ENCODE measurements around the gene GLB1L3.

DNA sequence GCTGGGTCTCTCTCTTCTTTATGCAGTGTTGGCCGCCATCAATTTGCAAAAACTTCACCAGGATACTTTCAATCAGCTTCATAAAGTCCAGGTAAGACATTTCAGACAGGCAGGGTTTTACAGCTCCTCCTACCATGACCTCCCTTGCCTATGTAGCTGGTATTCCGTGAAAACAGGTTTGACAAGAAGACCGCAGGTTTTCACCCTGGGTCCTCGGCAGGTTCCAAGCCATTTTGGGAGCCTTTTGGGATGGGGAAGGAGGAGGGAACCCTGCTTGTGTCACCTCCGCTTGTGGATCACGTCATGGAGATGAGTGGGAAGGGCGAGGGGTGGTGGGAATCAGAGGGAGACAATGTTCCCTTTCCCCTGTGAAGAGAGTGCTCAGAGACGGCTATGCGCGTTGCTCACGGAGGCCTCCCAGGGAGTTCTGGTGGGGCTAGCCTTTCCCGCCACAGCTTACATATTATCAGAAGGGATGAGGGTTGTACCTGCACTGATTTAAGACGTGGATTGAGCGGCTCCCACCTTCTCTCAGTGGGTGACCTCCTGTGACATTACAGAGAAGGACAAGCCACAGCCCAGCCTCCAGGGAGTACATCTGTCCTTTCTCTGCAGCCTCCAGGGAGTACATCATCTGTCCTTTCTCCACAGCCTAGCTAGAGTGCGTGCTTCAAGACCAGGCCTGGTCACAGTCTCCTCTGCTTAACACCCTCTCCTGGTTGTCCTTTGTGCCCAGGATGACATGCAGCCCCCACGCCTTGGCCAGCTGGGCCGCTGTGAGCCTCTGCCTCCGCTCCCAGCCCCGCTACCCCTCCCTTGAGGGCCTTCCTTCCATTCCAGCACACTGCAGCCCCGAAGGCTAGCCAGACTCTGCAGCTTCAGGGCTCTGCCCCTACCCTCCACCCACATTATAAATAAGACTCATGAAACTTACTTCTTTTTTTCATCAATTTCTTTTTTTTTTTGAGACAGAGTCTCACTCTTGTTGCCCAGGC lies 17.2 kb downstream of the GLB1L3 start:
- no peak for TF ChIP-seq POLR2AphosphoS5 (IDR thresholded peaks at IDR 0.05)
- TF ChIP-seq, protein P1, sequence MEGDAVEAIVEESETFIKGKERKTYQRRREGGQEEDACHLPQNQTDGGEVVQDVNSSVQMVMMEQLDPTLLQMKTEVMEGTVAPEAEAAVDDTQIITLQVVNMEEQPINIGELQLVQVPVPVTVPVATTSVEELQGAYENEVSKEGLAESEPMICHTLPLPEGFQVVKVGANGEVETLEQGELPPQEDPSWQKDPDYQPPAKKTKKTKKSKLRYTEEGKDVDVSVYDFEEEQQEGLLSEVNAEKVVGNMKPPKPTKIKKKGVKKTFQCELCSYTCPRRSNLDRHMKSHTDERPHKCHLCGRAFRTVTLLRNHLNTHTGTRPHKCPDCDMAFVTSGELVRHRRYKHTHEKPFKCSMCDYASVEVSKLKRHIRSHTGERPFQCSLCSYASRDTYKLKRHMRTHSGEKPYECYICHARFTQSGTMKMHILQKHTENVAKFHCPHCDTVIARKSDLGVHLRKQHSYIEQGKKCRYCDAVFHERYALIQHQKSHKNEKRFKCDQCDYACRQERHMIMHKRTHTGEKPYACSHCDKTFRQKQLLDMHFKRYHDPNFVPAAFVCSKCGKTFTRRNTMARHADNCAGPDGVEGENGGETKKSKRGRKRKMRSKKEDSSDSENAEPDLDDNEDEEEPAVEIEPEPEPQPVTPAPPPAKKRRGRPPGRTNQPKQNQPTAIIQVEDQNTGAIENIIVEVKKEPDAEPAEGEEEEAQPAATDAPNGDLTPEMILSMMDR (IDR thresholded peaks at IDR 0.05) = no peak
- no peak for TF ChIP-seq POLR2A (IDR thresholded peaks at IDR 0.05)
